OCI-LY3 (cell line): ENCODE results near the gene ILKAP.

Source experiments
- CTCF ChIP-seq: fragments of 200-600, 300-600 bp; sonication (generic); IDR thresholded peaks from 2 replicates; pipeline ENCODE4 v1.5.1; 2014; ENCODE audit warnings: antibody characterized with exemption, low read length, low read depth
- EZH2phosphoT487 ChIP-seq: fragments of 200-600 bp; shearing (Covaris generic); IDR thresholded peaks from 2 replicates; pipeline ENCODE4 v1.6.1; 2018; ENCODE audit warnings: antibody characterized with exemption, mixed run types, low read depth

- TF ChIP-seq CTCF = no peak
- no peak for TF ChIP-seq EZH2phosphoT487
Observed at GRCh38 chr2:238132463-238133450, 70.7 kb downstream of the ILKAP start.
